Activated CD8-positive, alpha-beta T cell treated with anti-CD3 and anti-CD28 coated beads for 36 hours (primary cell): Measurements from ENCODE around the gene CARM1. TPM values are rescaled to one million over a fixed set of nuclear protein-coding genes. Genes with fewer than 3 reads are reported as not detected.

Experiments
- ATAC-seq: fragments of 200-7000 bp; cut with Tn5 transposase; one replicate; pipeline ENCODE4 v1.10.0; 2021; ENCODE audit warnings: mild to moderate bottlenecking, moderate library complexity
- CTCF ChIA-PET: fragments of 350-600 bp; sonication (Branson Sonifier 250); formaldehyde crosslinking; loops from one replicate; lab custom pipeline; 2021; ENCODE audit warnings: antibody characterized with exemption; lab: Charles Lee
- POLR2A ChIA-PET: fragments of 350-600 bp; sonication (Branson Sonifier 250); formaldehyde crosslinking; loops from one replicate; lab custom pipeline; 2021; ENCODE audit warnings: antibody characterized with exemption; lab: Charles Lee
- DNase-seq: peaks from one replicate; pipeline ENCODE4 v3.0.0-alpha.2; 2020
- H3K27ac Mint-ChIP-seq: one replicate; pipeline ENCODE4 v1.8.0; 2021; ENCODE audit warnings: mild to moderate bottlenecking, mixed read lengths
- H3K27me3 Mint-ChIP-seq: one replicate; pipeline ENCODE4 v1.8.0; 2021; ENCODE audit warnings: mixed read lengths
- H3K36me3 Mint-ChIP-seq: one replicate; pipeline ENCODE4 v1.8.0; 2021; ENCODE audit warnings: low read depth, mixed read lengths
- H3K4me1 Mint-ChIP-seq: one replicate; pipeline ENCODE4 v1.8.0; 2021; ENCODE audit warnings: low read depth, mixed read lengths
- H3K4me3 Mint-ChIP-seq: one replicate; pipeline ENCODE4 v1.8.0; 2021; ENCODE audit warnings: mild to moderate bottlenecking, moderate library complexity, mixed read lengths
- H3K9me3 Mint-ChIP-seq: one replicate; pipeline ENCODE4 v1.8.0; 2021; ENCODE audit warnings: mixed read lengths
- CTCF ChIP-seq: fragments of 200-600 bp; IDR thresholded peaks from one replicate; pipeline ENCODE4 v1.8.0; 2022; ENCODE audit warnings: antibody characterized with exemption, mild to moderate bottlenecking
- intact Hi-C: fragments of 100-400 bp; cut with micrococcal nuclease; formaldehyde crosslinking; loops from one replicate; pipeline ENCODE4 v1.10.0; 2022
- total RNA-seq, 2 experiments: library from RNA; stranded (reverse); gene quantifications; one replicate each; pipeline ENCODE4 v1.2.3, GENCODE V29; 2021

Gene CARM1
- total RNA-seq, 2 experiments from 2014 or later, result 95.1 to 95.4 TPM

DNA sequence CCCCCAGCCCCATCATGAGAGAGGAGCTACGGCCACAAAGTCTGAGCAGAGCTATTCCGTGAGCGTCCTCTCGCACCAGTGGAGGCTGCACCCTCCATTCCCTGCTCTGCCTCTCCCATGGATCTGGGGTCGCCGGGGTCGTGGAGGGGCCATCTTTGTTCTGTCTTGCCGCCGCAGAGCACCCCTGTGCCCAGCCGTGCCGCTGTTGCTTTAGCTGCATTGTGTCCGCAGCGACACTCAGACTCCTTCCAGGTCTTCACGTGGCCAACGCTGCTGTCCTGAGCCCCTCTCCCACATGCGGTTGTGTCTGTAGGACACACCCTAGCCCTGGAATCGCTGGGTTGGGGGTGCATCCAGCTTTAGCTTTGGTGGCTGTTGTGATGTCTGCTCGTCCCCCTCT is 41.3 kb downstream of the CARM1 start:
- Mint-ChIP-seq H3K4me1 (peaks cover 1% of the 10 kb centered on the region), H3K9me3 (no peaks in the 10 kb centered on the region), H3K36me3 (peaks cover 18% of the 10 kb centered on the region), H3K4me3 (no peak overlapping the region), H3K27ac (no peak overlapping the region), H3K27me3 (no peaks in the 10 kb centered on the region)
- no peak for TF ChIP-seq CTCF
- POLR2A ChIA-PET, result no interaction called here
- ATAC-seq (no peak), DNase-seq (no peak)
- CTCF ChIA-PET, result no interaction called here
- intact Hi-C loops, result no loop called here

DNA sequence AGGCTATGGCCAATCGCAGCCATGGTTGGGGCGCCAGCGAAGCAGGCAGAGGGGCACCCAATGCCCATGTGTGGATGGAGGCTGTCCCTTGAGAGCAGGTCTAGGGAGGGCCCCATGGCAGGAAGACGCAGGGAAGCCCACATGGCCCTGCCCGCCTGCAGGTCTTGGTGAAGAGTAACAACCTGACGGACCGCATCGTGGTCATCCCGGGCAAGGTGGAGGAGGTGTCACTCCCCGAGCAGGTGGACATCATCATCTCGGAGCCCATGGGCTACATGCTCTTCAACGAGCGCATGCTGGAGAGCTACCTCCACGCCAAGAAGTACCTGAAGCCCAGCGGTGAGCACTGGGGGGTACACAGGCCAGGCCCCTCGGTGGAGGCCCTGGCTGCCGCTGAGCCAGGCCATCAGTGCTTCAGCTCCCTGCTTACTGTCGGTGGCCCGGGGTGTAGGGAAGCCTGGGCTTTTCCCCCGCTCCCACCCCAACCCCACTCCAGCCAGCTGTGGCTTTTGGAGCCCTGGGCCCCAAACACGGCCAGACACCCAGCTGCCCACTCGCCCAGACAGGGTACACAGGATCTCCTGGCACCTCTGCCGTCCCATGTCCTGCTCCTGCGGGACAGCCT is 42.5 kb downstream of the CARM1 start:
- H3K4me3 Mint-ChIP-seq, result no peak overlapping the region
- CTCF ChIA-PET, result no interaction called here
- intact Hi-C loops, result no loop called here
- TF ChIP-seq CTCF, result no peak
- H3K36me3 Mint-ChIP-seq, result peaks cover 12% of the 10 kb centered on the region
- H3K27me3 Mint-ChIP-seq, result no peaks in the 10 kb centered on the region
- no peak overlapping the region for H3K27ac Mint-ChIP-seq
- ATAC-seq (no peak), DNase-seq (no peak)
- POLR2A ChIA-PET, result no interaction called here
- peaks cover 1% of the 10 kb centered on the region for H3K4me1 Mint-ChIP-seq
- no peaks in the 10 kb centered on the region for H3K9me3 Mint-ChIP-seq

- intact Hi-C loops, result no loop called here
- no peak overlapping the region for H3K4me3 Mint-ChIP-seq
- ATAC-seq, result peak; percentile 38
- ChIA-PET CTCF (no interaction called here), POLR2A (interaction anchor here (0.6 kb wide), 1 partner anchor 41 kb away, joined by 3 read pairs; no protein-coding TSS in a partner anchor)
- no peak overlapping the region for H3K27ac Mint-ChIP-seq
- H3K4me1 Mint-ChIP-seq, result peaks cover 1% of the 10 kb centered on the region
- H3K27me3 Mint-ChIP-seq, result no peaks in the 10 kb centered on the region
- peaks cover 7% of the 10 kb centered on the region for H3K36me3 Mint-ChIP-seq
- no peaks in the 10 kb centered on the region for H3K9me3 Mint-ChIP-seq
- no peak for TF ChIP-seq CTCF
- DNase-seq, result no peak
Measured at GRCh38 chr19:10915130-10916091, 44.1 kb downstream of the CARM1 start.

DNA sequence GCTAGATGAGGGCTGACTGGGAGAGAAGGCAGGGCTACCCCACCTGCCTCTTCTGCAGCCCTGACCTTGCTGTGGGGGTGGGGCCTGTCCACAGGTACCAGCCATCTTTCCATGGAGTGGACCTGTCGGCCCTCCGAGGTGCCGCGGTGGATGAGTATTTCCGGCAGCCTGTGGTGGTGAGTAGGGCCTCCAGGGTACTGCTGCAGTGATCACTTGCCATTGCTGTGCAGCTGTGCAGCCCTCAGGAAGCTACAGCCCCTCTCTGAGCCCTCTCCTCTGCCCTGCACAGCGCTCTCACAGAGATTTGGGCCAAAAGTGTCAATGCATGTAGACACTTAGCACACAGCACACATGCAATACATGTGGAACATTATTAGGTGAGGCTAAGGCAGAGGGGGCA is 45.2 kb downstream of the CARM1 start:
- no peak for ATAC-seq
- TF ChIP-seq CTCF, result no peak
- H3K9me3 Mint-ChIP-seq, result no peaks in the 10 kb centered on the region
- H3K27me3 Mint-ChIP-seq, result no peaks in the 10 kb centered on the region
- ChIA-PET POLR2A (no interaction called here), CTCF (interaction anchor here (2.1 kb wide), 1 partner anchor 20 kb away, joined by 10 read pairs; no protein-coding TSS in a partner anchor)
- peaks cover 10% of the 10 kb centered on the region for H3K36me3 Mint-ChIP-seq
- H3K4me3 Mint-ChIP-seq, result no peak overlapping the region
- H3K27ac Mint-ChIP-seq, result no peak overlapping the region
- DNase-seq, result no peak
- H3K4me1 Mint-ChIP-seq, result peaks cover 1% of the 10 kb centered on the region
- intact Hi-C loops, result no loop called here
